Nephron progenitor cell (in vitro differentiated cells): Measurements from ENCODE around the gene PIP5K1B.
"Not testable (repeated sequence)": the region's sequence is repeated elsewhere in the genome, so short reads cannot be mapped to it uniquely, and the experiment has no call there.

Source experiments
- DNase-seq: peaks from one replicate; pipeline ENCODE4 v3.0.0; 2021
- H3K27ac Mint-ChIP-seq: 2 replicates; pipeline ENCODE4 v1.8.0; 2021; ENCODE audit warnings: mild to moderate bottlenecking, moderate library complexity, mixed read lengths
- H3K27me3 Mint-ChIP-seq: 2 replicates; pipeline ENCODE4 v1.8.0; 2021; ENCODE audit warnings: mild to moderate bottlenecking, low read depth, mixed read lengths; ENCODE audit not compliant: poor library complexity
- H3K36me3 Mint-ChIP-seq: 2 replicates; pipeline ENCODE4 v1.8.0; 2021; ENCODE audit warnings: low read depth, mixed read lengths
- H3K4me1 Mint-ChIP-seq: 2 replicates; pipeline ENCODE4 v1.8.0; 2021; ENCODE audit warnings: mixed read lengths
- H3K4me3 Mint-ChIP-seq: 2 replicates; pipeline ENCODE4 v1.8.0; 2021; ENCODE audit warnings: mild to moderate bottlenecking, moderate library complexity, mixed read lengths
- H3K9me3 Mint-ChIP-seq: 2 replicates; pipeline ENCODE4 v1.8.0; 2021; ENCODE audit warnings: mild to moderate bottlenecking, moderate library complexity, mixed read lengths
- TF ChIP-seq, protein P1 (sequence below): fragments of 200-600 bp; sonication (generic); IDR thresholded peaks from 2 replicates; pipeline ENCODE4 v1.5.0; 2021; ENCODE audit warnings: antibody characterized with exemption

Gene PIP5K1B

DNA sequence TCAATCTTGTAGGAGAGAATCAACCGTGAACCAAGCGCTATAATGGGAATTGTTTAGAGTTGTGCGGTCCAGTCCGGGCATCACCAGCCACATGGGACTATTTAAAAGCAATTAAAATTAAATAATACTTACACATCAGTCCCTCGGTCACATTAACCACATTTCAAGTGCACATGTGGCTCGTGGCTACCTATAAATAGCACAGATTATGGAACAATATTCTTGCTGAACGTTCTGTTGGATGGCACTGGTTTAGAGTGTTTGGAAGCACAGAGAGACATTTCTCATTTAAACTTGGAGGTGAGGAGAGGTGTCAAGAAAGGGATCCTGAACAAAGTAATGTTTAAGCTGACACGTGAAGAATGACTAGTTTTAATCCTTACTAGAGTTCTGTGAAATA lies 12.5 kb upstream of the PIP5K1B start:
- TF ChIP-seq, protein P1, sequence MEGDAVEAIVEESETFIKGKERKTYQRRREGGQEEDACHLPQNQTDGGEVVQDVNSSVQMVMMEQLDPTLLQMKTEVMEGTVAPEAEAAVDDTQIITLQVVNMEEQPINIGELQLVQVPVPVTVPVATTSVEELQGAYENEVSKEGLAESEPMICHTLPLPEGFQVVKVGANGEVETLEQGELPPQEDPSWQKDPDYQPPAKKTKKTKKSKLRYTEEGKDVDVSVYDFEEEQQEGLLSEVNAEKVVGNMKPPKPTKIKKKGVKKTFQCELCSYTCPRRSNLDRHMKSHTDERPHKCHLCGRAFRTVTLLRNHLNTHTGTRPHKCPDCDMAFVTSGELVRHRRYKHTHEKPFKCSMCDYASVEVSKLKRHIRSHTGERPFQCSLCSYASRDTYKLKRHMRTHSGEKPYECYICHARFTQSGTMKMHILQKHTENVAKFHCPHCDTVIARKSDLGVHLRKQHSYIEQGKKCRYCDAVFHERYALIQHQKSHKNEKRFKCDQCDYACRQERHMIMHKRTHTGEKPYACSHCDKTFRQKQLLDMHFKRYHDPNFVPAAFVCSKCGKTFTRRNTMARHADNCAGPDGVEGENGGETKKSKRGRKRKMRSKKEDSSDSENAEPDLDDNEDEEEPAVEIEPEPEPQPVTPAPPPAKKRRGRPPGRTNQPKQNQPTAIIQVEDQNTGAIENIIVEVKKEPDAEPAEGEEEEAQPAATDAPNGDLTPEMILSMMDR: no peak
- Mint-ChIP-seq H3K36me3 (no peaks in the 10 kb centered on the region), H3K27ac (no peak overlapping the region), H3K4me3 (no peak overlapping the region), H3K4me1 (peaks cover 2% of the 10 kb centered on the region), H3K27me3 (peaks cover 13% of the 10 kb centered on the region), H3K9me3 (peaks cover 3% of the 10 kb centered on the region)
- DNase-seq: no peak

DNA sequence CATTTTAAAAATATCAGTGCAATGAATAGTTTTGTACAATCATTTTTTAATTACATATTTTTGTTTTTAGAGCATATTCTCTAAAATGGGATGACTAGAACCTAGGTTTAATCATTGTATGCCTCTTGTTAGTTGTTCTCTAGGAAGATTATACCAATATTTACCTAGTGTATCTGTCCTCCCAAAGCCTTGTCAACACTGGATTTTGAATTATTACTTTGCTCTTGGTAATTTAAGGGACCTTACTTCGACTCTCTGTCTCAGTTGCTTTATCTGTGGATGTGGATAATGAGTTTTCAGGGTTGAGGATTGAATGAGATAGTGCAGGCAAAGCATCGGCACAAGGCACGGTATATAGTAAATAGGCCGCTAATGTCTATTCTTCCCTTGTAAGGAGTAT lies 10.9 kb upstream of the PIP5K1B start:
- H3K4me3 Mint-ChIP-seq: no peak overlapping the region
- peaks cover 13% of the 10 kb centered on the region for H3K27me3 Mint-ChIP-seq
- no peak for DNase-seq

DNA sequence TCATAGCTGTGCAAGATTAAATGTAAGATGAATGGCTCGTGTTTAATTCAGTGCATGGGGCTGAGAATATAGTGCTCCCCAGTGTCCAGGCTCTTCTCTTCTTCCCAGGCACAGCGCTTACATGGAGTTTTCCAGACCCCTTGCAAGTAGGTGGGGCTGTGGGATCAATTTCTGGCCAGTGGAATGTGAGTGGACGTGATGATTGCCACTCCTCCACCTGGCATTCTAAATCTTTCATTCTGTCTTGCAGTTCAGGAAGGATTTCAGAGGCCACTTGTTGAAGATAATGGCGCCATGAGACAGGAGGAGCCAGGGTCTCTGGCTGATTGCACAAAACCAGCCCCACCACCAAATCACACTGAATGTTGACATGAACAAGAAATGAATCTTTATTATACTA lies 7.2 kb upstream of the PIP5K1B start:
- DNase-seq: no peak

More for the DNA sequence above, 10.9 kb upstream of the PIP5K1B start:
- Mint-ChIP-seq H3K36me3 (no peaks in the 10 kb centered on the region), H3K27ac (no peak overlapping the region), H3K9me3 (peaks cover 3% of the 10 kb centered on the region), H3K4me1 (peaks cover 11% of the 10 kb centered on the region)
- TF ChIP-seq, protein P1: no peak

DNA sequence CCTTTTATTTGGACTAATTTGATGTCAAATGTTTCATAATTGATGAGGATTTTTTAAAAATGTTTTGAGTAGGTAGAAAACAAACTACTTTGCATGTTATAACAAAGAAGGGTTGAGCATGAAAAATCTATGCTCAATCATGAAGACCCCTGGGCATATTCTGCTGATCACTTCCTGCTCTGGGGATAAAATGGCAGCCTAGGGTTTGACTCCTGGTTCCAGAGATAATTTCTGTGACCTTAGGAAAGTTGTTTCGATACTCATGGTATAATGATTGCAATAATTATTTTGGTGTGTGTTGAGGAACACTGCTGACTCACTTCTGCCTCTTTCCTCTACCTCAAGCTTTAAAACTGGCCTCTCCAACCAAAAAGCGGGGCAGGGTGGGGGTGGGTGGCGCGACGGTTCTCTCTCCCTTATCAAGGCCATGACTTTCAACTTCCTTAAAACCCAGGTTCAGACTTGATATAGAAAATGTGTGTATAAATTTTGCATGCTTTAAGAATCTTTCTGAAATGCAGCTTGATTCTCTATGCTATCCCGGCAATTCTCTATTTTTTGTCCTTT lies 6.0 kb upstream of the PIP5K1B start:
- no peak for DNase-seq
- TF ChIP-seq, protein P1: no peak
- Mint-ChIP-seq H3K27ac (no peak overlapping the region), H3K36me3 (no peaks in the 10 kb centered on the region), H3K9me3 (peaks cover 3% of the 10 kb centered on the region), H3K27me3 (peaks cover 33% of the 10 kb centered on the region), H3K4me3 (no peak overlapping the region), H3K4me1 (peaks cover 15% of the 10 kb centered on the region)

More for the DNA sequence above, 7.2 kb upstream of the PIP5K1B start:
- Mint-ChIP-seq H3K4me1 (peaks cover 11% of the 10 kb centered on the region), H3K27ac (no peak overlapping the region), H3K9me3 (peaks cover 3% of the 10 kb centered on the region), H3K27me3 (peaks cover 21% of the 10 kb centered on the region), H3K4me3 (no peak overlapping the region), H3K36me3 (no peaks in the 10 kb centered on the region)
- TF ChIP-seq, protein P1: no peak

DNA sequence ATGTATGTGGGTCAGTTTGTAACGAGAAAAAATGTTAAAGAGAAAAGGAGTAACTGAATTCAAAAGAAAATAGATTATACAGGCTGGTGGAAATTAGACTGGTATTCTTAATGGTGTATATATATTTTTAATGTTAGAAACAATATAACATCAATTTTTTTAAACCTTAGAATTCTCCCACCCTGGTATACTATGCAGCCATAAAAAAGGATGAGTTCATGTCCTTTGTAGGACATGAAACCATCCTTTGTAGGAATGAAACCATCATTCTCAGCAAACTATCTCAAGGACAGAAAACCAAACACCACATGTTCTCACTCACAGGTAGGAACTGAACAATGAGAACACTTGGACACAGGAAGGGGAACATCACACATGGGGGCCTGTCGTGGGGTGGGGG lies 5.4 kb upstream of the PIP5K1B start:
- H3K36me3 Mint-ChIP-seq, H3K4me3 Mint-ChIP-seq, DNase-seq, H3K9me3 Mint-ChIP-seq, H3K27ac Mint-ChIP-seq: not testable (repeated sequence)
- H3K27me3 Mint-ChIP-seq: peaks cover 36% of the 10 kb centered on the region
- peaks cover 21% of the 10 kb centered on the region for H3K4me1 Mint-ChIP-seq

DNA sequence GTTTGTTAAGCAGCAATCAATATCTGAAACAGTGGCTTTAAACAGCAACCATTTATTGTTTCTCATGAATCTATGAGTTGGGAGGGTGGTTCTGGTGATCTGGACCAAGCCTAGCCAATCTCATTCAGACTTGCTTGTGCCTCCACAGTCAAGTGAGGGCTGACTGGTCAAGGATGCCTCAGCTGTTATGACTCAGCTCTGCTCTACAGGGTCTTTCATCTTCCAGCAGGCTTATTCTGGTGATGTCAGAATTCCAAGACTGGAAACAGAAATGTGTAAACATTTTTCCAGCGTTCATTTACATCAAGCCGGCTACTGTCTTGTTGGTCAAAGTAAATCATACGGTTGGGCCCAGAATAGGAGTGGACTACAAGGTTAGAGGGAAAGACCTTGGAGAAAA lies 2.5 kb upstream of the PIP5K1B start:
- peaks cover 35% of the 10 kb centered on the region for H3K4me1 Mint-ChIP-seq
- H3K9me3 Mint-ChIP-seq: no peaks in the 10 kb centered on the region
- TF ChIP-seq, protein P1: no peak
- DNase-seq: no peak
- no peaks in the 10 kb centered on the region for H3K36me3 Mint-ChIP-seq
- peaks cover 48% of the 10 kb centered on the region for H3K27me3 Mint-ChIP-seq
- no peak overlapping the region for H3K27ac Mint-ChIP-seq
- no peak overlapping the region for H3K4me3 Mint-ChIP-seq
